ENCODE measurements around the gene HOXD4.

HOXD4 gene

GRCh38 chr2:176162911-176163671 lies 11.7 kb downstream of the HOXD4 start:
- H3K27ac ChIP-seq (ENCODE audit: extremely low read depth, low read depth, low read length) = no peak overlapping the region
- no peaks in the 10 kb centered on the region for H3K9me3 ChIP-seq (ENCODE audit: control insufficient read depth, insufficient read depth, low read depth, low read length)
- CTCF ChIA-PET = no interaction called here
- no peak for TF ChIP-seq ZNF670 (tag by site-specific recombination; IDR thresholded peaks at IDR 0.05; ENCODE audit: low read depth)
- TF ChIP-seq ZNF366 (tag by site-specific recombination; conservative IDR thresholded peaks at IDR 0.05) = no peak
- no peak for TF ChIP-seq TSHZ1 (tag by site-specific recombination; IDR thresholded peaks at IDR 0.05; ENCODE audit: borderline replicate concordance)
- TF ChIP-seq ZNF48 (tag by site-specific recombination; IDR thresholded peaks at IDR 0.05) = no peak
- no peak for TF ChIP-seq ZBTB21 (tag by site-specific recombination; IDR thresholded peaks at IDR 0.05)
- no peak for TF ChIP-seq ZNF658 (tag by site-specific recombination; IDR thresholded peaks at IDR 0.05)
- TF ChIP-seq ZNF16 (tag by site-specific recombination; IDR thresholded peaks at IDR 0.05; ENCODE audit: low read depth) = no peak
- TF ChIP-seq HOXD13 (CRISPR knock-in tag; IDR thresholded peaks at IDR 0.05; ENCODE audit: borderline replicate concordance) = no peak
- TF ChIP-seq SALL2 (tag by site-specific recombination; IDR thresholded peaks at IDR 0.05; ENCODE audit: borderline replicate concordance) = no peak
- no peak for TF ChIP-seq PBX3 (CRISPR knock-in tag; IDR thresholded peaks at IDR 0.05)
- TF ChIP-seq ZNF549 (tag by site-specific recombination; IDR thresholded peaks at IDR 0.05) = no peak
- TF ChIP-seq ZNF791 (tag by site-specific recombination; IDR thresholded peaks at IDR 0.05) = no peak
- no peak for TF ChIP-seq ZNF280D (tag by site-specific recombination; IDR thresholded peaks at IDR 0.05)
- TF ChIP-seq ZNF837 (tag by site-specific recombination; IDR thresholded peaks at IDR 0.05) = no peak
- no peak for TF ChIP-seq ZNF274 (IDR thresholded peaks at IDR 0.05; ENCODE audit: low read length)
- TF ChIP-seq ZNF274 (tag by site-specific recombination; IDR thresholded peaks at IDR 0.05; ENCODE audit: borderline replicate concordance) = no peak
- TF ChIP-seq ZBTB11 (tag by site-specific recombination; conservative IDR thresholded peaks at IDR 0.05; ENCODE audit: low read depth) = no peak
- H3K4me3 ChIP-seq (ENCODE audit: low read depth, low read length) = no peak overlapping the region
- POLR2A ChIA-PET = no interaction called here
- peaks cover 0 to 18% of the 10 kb centered on the region in 2 experiments for H3K36me3 ChIP-seq (ENCODE audit: control insufficient read depth in 2 of 2, insufficient read depth in 1 of 2, low read length in 2 of 2)
- H3K4me1 ChIP-seq (ENCODE audit: control insufficient read depth, insufficient read depth, low read length) = no peaks in the 10 kb centered on the region
